ENCODE measurements around the gene CFAP43.

The CFAP43 gene

DNA sequence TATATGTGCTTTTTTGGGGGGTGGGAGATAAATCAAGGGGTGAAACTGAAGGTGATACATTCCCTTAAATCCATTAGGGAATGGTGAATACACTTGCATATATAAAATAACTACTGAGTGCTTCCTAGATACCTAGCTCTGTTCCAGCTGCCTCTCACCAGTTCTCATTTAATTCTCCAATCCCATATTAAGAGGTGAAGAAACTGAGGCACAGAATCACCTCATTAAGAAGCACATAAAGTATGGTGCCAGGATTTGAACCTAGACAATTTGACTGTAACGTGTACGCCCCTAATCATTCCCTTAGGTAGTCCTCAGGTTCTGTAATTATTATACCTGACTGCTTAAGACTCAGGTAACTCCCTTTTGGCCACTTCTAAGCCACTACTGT, 111.7 kb downstream of the CFAP43 start:
- Histone ChIP-seq H3K27me3 (ENCODE audit: control insufficient read depth, insufficient read depth, low read length) (no peaks in the 10 kb centered on the region), H3K9me3 (ENCODE audit: control insufficient read depth, insufficient read depth, low read length) (no peaks in the 10 kb centered on the region), H3K27ac (ENCODE audit: low read length) (no peak overlapping the region), H3K4me3 (ENCODE audit: low read length) (no peak overlapping the region; the same call in 1 of the 2 replicates), H3K36me3 (ENCODE audit: control insufficient read depth, insufficient read depth, low read length) (no peaks in the 10 kb centered on the region), H3K4me1 (ENCODE audit: control insufficient read depth, insufficient read depth, low read length) (no peaks in the 10 kb centered on the region; the same call in 1 of the 2 replicates)
- WGBS (ENCODE audit: insufficient coverage, insufficient read length): no CpG with 5 or more reads among the region's 2 CpGs
- DNase-seq (ENCODE audit: low read depth, low spot score): no peak

DNA sequence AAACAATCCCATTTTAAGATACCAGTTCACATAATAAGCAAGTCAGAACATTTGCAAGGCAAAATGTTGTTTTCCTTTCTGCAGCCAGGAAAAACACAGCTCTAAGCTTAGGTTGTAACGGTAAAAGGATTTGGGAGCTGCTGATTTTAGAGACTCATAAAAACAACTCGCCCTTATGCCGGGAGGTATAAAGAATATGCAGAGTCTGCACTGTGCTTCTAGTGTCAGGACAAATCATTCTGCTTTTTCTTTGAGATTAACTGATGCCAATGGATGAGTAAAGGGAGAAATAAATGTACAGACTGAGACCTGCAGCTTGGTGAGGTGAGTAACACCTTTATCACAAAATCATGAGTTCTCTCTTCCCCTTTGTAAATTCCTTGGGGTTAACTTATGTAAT, 112.2 kb downstream of the CFAP43 start:
- Histone ChIP-seq H3K27ac (ENCODE audit: low read length) (no peak overlapping the region), H3K9me3 (ENCODE audit: control insufficient read depth, insufficient read depth, low read length) (no peaks in the 10 kb centered on the region), H3K4me3 (ENCODE audit: low read length) (no peak overlapping the region), H3K36me3 (ENCODE audit: control insufficient read depth, insufficient read depth, low read length) (no peaks in the 10 kb centered on the region), H3K4me1 (ENCODE audit: control insufficient read depth, insufficient read depth, low read length) (no peaks in the 10 kb centered on the region; the same call in 1 of the 2 replicates), H3K27me3 (ENCODE audit: control insufficient read depth, insufficient read depth, low read length) (no peaks in the 10 kb centered on the region)
- DNase-seq (ENCODE audit: low read depth, low spot score): no peak
- no CpG with 5 or more reads among the region's 3 CpGs for WGBS (ENCODE audit: insufficient coverage, insufficient read length)

DNA sequence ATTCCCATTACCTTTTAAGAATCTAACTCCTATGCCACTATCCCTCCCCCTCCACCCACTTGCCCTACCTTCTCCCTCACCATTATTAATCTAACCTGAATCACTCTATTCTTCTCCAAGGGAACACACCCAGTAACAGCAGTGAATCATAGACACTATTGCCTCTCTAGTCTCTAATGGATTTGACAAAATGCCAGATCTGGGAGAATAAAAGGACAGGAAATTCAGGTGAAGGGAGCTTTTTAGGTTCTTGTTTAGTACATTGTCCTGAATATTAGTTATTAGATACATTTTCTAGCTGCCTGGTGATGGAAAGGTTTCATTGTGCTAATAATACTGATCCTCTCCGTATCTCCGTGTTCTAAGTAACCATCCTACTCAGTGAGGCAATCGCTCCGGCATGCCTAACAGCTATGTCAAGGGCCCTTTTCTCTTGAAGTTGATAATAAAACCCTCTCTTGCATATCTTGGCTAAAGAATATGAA, 114.3 kb downstream of the CFAP43 start:
- H3K27me3 ChIP-seq (ENCODE audit: control insufficient read depth, insufficient read depth, low read length): no peaks in the 10 kb centered on the region
- H3K4me3 ChIP-seq (ENCODE audit: low read length): no peak overlapping the region
- WGBS (ENCODE audit: insufficient coverage, insufficient read length): no CpG with 5 or more reads among the region's 4 CpGs
- no peak for DNase-seq (ENCODE audit: low read depth, low spot score)
- no peaks in the 10 kb centered on the region for H3K9me3 ChIP-seq (ENCODE audit: control insufficient read depth, insufficient read depth, low read length)
- no peak overlapping the region for H3K27ac ChIP-seq (ENCODE audit: low read length)
- H3K36me3 ChIP-seq (ENCODE audit: control insufficient read depth, insufficient read depth, low read length): no peaks in the 10 kb centered on the region
- H3K4me1 ChIP-seq (ENCODE audit: control insufficient read depth, insufficient read depth, low read length): no peaks in the 10 kb centered on the region; the same call in 1 of the 2 replicates

DNA sequence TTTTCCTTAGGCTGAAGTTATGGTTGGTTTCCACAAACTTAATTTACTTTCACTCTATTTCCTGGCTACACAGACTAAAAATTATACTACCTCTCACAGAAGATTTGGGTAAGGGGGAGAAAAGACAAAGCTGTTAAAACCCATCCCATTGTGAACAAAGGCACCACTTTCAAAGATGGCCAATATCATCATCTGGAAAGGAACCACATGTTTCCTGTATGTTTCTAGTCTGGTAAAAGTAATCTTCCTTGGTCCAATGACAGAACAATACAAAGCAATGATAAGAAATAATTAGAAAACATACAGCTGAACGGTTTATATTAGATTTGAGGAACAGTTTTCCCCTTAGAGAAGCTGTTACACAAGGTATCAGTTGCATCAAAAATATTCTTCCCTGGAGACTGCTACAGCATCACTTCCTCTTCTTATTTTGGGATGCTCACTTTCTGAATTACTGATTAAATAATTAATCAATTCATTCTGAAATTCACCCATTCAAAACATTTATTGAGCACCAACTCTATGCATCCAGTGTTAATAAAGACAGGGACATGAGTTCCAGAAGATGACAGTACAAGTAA, 118.7 kb downstream of the CFAP43 start:
- no CpG with 5 or more reads among the region's 1 CpG for WGBS (ENCODE audit: insufficient coverage, insufficient read length)

DNA sequence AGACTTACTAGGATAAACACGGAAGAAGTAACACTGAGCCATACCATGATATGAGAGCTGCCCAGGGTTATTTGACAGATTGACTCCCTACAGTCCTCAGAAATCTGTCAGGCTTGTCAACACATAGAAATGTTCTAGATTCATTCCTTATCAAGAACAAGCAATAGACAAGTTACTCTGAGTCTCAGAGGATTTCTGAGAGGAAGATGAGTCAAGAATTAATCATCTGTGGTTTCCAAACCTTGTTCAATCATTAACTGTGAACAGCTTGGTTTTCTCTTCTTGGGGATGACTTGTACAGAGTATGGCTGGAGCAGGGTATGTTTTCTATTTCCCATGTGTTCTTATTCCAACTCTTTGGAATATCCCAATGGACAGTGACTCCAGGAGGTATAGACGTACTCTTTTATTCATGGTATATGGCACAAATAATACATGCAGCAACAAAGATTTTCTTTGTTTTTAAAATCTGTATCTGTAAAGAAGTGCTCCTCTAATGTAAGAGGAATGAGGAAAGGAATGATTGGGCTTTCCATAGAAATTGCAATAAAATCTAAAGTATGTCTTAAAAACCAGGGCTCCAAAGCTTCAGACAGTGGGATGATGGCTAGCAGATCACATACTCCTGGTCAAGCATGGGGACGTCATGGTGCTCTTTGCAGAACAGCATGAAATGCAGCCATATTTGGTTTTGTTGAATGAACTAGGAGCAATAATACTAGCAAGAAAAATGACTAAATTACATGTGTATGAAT, 122.1 kb downstream of the CFAP43 start:
- whole genome bisulfite sequencing (ENCODE audit: insufficient coverage, insufficient read length): no CpG with 5 or more reads among the region's 3 CpGs
- no peak overlapping the region for H3K4me3 ChIP-seq (ENCODE audit: low read length)
- no peaks in the 10 kb centered on the region for H3K27me3 ChIP-seq (ENCODE audit: control insufficient read depth, insufficient read depth, low read length)
- no peaks in the 10 kb centered on the region for H3K9me3 ChIP-seq (ENCODE audit: control insufficient read depth, insufficient read depth, low read length)
- no peaks in the 10 kb centered on the region for H3K4me1 ChIP-seq (ENCODE audit: control insufficient read depth, insufficient read depth, low read length)
- H3K36me3 ChIP-seq (ENCODE audit: control insufficient read depth, insufficient read depth, low read length): no peaks in the 10 kb centered on the region
- no peak overlapping the region for H3K27ac ChIP-seq (ENCODE audit: low read length)
- no peak for DNase-seq (ENCODE audit: low read depth, low spot score)

More for the DNA sequence above, 118.7 kb downstream of the CFAP43 start:
- Histone ChIP-seq H3K27ac (ENCODE audit: low read length) (no peak overlapping the region), H3K27me3 (ENCODE audit: control insufficient read depth, insufficient read depth, low read length) (no peaks in the 10 kb centered on the region), H3K36me3 (ENCODE audit: control insufficient read depth, insufficient read depth, low read length) (no peaks in the 10 kb centered on the region), H3K9me3 (ENCODE audit: control insufficient read depth, insufficient read depth, low read length) (no peaks in the 10 kb centered on the region), H3K4me3 (ENCODE audit: low read length) (no peak overlapping the region), H3K4me1 (ENCODE audit: control insufficient read depth, insufficient read depth, low read length) (no peaks in the 10 kb centered on the region)
- DNase-seq (ENCODE audit: low read depth, low spot score): no peak

DNA sequence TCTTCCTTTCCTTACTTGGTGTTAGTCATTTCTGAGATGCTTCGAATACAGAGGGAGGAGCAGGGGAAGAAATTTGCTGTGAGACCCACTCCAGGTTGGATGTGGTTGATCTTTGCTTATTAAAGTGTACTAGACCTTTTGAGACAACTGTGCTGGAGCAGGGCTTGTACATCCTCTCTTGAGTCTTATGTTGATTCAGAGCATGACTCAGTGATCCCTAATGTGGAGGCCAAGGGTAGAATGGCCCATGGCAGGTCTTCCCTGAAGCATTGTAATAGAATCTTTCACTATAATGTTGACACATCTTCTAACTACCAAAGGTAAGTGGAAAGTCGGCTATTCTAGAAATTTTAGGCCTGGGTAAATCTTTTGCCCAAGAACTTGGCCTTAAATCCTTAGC, 127.2 kb downstream of the CFAP43 start:
- Histone ChIP-seq H3K36me3 (ENCODE audit: control insufficient read depth, insufficient read depth, low read length) (no peaks in the 10 kb centered on the region), H3K4me3 (ENCODE audit: low read length) (no peak overlapping the region), H3K4me1 (ENCODE audit: control insufficient read depth, insufficient read depth, low read length) (no peaks in the 10 kb centered on the region), H3K9me3 (ENCODE audit: control insufficient read depth, insufficient read depth, low read length) (no peaks in the 10 kb centered on the region), H3K27me3 (ENCODE audit: control insufficient read depth, insufficient read depth, low read length) (no peaks in the 10 kb centered on the region), H3K27ac (ENCODE audit: low read length) (no peak overlapping the region)
- WGBS (ENCODE audit: insufficient coverage, insufficient read length): no CpG with 5 or more reads among the region's 2 CpGs
- DNase-seq (ENCODE audit: low read depth, low spot score): no peak

DNA sequence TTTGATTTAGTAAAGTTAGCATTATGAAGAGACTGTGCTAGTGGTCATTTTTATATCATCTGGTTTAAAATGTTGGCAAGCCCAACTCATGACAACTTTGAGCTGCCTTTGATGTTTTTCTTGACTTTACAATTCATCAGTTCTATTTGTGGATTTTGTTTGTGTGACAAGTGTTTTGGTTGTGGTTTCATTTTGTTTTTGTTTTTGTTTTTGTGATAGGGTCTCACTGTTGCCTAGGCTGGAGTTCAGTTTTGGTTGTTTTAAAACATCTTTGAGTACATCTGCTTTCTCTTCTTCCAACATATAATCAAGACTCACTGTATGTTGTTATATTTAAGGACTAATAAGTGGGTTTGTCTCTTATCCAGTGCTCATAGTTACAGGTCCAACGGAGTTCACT, 127.7 kb downstream of the CFAP43 start:
- H3K4me3 ChIP-seq (ENCODE audit: low read length): no peak overlapping the region
- DNase-seq (ENCODE audit: low read depth, low spot score): no peak
- H3K27me3 ChIP-seq (ENCODE audit: control insufficient read depth, insufficient read depth, low read length): no peaks in the 10 kb centered on the region
- no peaks in the 10 kb centered on the region for H3K9me3 ChIP-seq (ENCODE audit: control insufficient read depth, insufficient read depth, low read length)
- no peaks in the 10 kb centered on the region for H3K4me1 ChIP-seq (ENCODE audit: control insufficient read depth, insufficient read depth, low read length)
- no peak overlapping the region for H3K27ac ChIP-seq (ENCODE audit: low read length)
- no CpG with 5 or more reads among the region's 1 CpG for WGBS (ENCODE audit: insufficient coverage, insufficient read length)
- no peaks in the 10 kb centered on the region for H3K36me3 ChIP-seq (ENCODE audit: control insufficient read depth, insufficient read depth, low read length)

DNA sequence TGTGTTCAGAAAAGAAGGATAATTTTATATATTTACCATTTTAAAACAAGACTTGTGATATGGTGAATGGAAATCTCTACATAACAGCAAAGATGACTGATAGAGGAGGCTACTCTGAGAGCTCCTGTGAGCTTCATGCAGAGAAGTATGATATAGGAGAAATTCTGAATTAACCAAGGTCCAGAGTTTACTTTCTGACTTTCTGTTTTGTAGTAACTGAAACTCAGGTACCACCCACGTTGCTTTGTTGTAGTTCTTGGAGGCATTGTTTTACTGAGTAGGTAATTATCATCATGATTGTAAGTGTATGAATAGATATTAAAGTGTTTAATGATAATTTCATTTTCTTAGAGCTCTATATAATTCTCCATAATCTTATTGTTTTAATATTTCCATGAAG, 128.2 kb downstream of the CFAP43 start:
- no peak for DNase-seq (ENCODE audit: low read depth, low spot score)
- WGBS (ENCODE audit: insufficient coverage, insufficient read length): no CpG with 5 or more reads among the region's 1 CpG
- Histone ChIP-seq H3K27ac (ENCODE audit: low read length) (no peak overlapping the region), H3K27me3 (ENCODE audit: control insufficient read depth, insufficient read depth, low read length) (no peaks in the 10 kb centered on the region), H3K9me3 (ENCODE audit: control insufficient read depth, insufficient read depth, low read length) (no peaks in the 10 kb centered on the region), H3K4me1 (ENCODE audit: control insufficient read depth, insufficient read depth, low read length) (no peaks in the 10 kb centered on the region), H3K36me3 (ENCODE audit: control insufficient read depth, insufficient read depth, low read length) (no peaks in the 10 kb centered on the region), H3K4me3 (ENCODE audit: low read length) (no peak overlapping the region)

DNA sequence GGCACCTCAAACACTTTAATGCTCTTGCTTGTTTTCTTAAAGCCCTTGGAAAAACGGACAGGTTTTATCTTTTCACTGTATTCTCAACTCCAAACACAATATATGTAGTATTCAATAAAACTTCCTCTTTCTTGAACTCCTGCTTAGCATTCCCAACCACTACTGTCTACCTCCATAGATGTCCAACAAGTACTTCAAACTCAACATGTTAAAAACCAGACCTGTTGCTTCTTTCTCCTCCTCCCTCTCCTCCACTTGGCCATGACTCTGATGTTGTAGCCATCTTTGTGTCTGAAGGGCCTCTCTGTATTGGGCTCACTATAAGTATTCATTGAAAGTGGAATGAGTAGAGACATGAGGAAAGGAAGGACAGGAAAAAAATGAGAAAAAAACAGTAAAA, 130.3 kb downstream of the CFAP43 start:
- Histone ChIP-seq H3K4me1 (ENCODE audit: control insufficient read depth, insufficient read depth, low read length) (no peaks in the 10 kb centered on the region), H3K27ac (ENCODE audit: low read length) (no peak overlapping the region), H3K27me3 (ENCODE audit: control insufficient read depth, insufficient read depth, low read length) (no peaks in the 10 kb centered on the region), H3K4me3 (ENCODE audit: low read length) (no peak overlapping the region), H3K36me3 (ENCODE audit: control insufficient read depth, insufficient read depth, low read length) (no peaks in the 10 kb centered on the region), H3K9me3 (ENCODE audit: control insufficient read depth, insufficient read depth, low read length) (no peaks in the 10 kb centered on the region)
- no peak for DNase-seq (ENCODE audit: low read depth, low spot score)
- WGBS (ENCODE audit: insufficient coverage, insufficient read length): no CpG with 5 or more reads among the region's 1 CpG

DNA sequence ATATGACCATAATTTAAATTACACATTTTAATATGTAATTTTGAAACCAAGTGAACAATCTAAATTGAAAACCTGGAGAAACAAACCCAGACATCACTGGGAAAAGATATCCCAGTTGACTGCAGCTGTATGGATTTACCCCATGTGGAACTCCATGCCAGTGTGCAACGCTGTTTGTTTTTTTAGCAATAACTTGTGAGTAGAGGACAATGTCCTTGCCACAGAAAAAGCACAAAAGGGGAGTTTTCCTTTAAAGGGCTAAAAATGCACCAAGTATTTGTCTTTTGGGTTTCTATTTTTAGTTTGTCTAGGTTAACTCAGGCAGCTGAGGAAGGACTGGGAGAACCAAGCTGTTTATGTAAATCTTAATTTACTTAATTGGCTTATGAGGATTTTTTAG, 131.4 kb downstream of the CFAP43 start:
- Histone ChIP-seq H3K36me3 (ENCODE audit: control insufficient read depth, insufficient read depth, low read length) (no peaks in the 10 kb centered on the region), H3K4me1 (ENCODE audit: control insufficient read depth, insufficient read depth, low read length) (no peaks in the 10 kb centered on the region), H3K27me3 (ENCODE audit: control insufficient read depth, insufficient read depth, low read length) (no peaks in the 10 kb centered on the region), H3K9me3 (ENCODE audit: control insufficient read depth, insufficient read depth, low read length) (no peaks in the 10 kb centered on the region), H3K27ac (ENCODE audit: low read length) (no peak overlapping the region), H3K4me3 (ENCODE audit: low read length) (no peak overlapping the region)
- no CpG with 5 or more reads among the region's 1 CpG for WGBS (ENCODE audit: insufficient coverage, insufficient read length)
- no peak for DNase-seq (ENCODE audit: low read depth, low spot score)

DNA sequence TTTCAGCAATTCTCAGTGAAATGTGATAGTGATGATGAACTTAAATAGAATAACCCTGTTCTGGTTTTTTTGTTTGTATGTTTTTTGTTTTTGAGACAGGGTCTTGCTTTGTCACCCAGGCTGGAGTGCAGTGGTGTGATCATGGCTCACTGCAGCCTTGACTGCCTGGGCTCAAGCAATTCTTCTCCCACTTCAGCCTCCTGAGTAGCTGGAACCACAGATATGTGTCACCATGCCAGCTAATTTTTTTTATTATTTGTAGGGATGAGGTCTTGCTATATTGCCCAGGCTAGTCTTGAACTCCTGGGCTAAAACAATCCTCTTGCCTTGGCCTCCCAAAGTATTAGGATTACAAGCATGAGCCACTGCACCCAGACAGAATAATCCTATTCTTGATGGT, 132.2 kb downstream of the CFAP43 start:
- no peak for DNase-seq (ENCODE audit: low read depth, low spot score)
- no peaks in the 10 kb centered on the region for H3K4me1 ChIP-seq (ENCODE audit: control insufficient read depth, insufficient read depth, low read length)
- no peak overlapping the region for H3K4me3 ChIP-seq (ENCODE audit: low read length)
- no peaks in the 10 kb centered on the region for H3K9me3 ChIP-seq (ENCODE audit: control insufficient read depth, insufficient read depth, low read length)
- H3K27me3 ChIP-seq (ENCODE audit: control insufficient read depth, insufficient read depth, low read length): no peaks in the 10 kb centered on the region
- H3K27ac ChIP-seq (ENCODE audit: low read length): no peak overlapping the region
- H3K36me3 ChIP-seq (ENCODE audit: control insufficient read depth, insufficient read depth, low read length): no peaks in the 10 kb centered on the region
